NOMO-1 (cell line): ENCODE results near the gene HNRNPC.
A peak's percentile ranks its signal among the peaks of the same experiment; 100 is the strongest.
"Not testable (repeated sequence)": the region's sequence is repeated elsewhere in the genome, so short reads cannot be mapped to it uniquely, and the experiment has no call there.

ENCODE experiments used
- DNase-seq, 2 experiments: peaks; one replicate each; lab custom pipeline; 2025; ENCODE audit not compliant: unreplicated experiment in 2 of 2; lab: John Stamatoyannopoulos, UW

Gene HNRNPC

DNA sequence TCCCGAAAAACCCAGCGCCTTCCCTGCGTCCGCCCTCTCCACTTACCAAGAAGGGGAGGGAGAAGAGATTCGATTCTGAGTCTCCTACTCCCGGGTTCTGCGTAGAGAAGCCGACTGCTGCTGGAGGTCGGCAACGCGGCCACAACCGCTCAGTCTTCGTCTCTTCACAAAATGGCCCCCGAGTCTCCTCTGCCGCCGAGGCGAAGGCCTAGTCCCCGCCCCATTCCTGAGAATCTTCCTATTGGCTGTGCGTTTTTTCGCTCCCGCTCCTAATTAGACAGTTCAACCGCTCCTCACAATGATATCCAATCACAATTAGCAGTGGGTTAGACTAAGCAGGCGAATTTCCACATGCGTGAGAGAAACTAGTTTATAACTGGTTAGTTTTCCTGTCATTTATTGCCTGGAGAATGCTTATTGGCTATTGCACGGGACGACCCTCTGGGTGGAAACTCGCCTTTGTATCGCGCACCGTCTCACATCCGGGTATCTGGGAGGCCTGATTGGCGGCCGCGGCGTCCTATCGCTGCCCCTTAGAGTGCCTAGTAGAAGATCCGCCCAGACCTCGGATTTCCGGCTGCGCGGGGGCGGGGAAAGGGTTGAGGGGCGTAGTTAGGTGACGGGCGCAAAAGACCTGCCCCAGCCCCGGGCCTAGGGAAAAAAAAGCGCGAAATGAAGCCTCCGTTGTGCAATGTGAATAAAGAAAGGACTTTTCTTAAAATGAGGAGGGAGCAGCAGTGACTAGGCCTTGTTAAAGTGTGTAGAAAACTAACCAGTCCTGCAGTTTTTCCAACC lies at the start of gene HNRNPC:
Gene HNRNPC, minus strand, starts transcription at position 191 of the 795 bp plus-strand sequence. CDS start 35,249 bp downstream, outside the sequence.
- peak; percentile 99 to 100 for DNase-seq

- peak; percentile 44 to 90 for DNase-seq
Measured at GRCh38 chr14:21317398-21317797, 48.2 kb upstream of the HNRNPC start.

DNA sequence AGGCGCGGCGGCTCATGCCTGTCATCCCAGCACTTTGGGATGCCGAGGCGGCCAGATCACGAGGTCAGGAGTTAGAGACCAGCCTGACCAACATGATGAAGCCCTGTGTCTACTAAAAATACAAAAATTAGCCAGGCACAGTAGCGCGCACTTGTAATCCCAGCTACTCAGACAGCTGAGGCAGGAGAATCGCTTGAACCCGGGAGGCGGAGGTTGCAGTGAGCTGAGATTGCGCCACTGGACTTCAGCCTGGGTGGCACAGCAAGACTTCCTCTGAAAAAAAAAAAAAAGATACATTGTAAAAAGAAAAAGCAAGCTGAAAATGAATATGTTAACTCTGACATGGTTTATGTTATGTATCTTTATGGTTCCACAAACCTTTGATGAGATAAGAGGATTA lies 44.3 kb upstream of the HNRNPC start:
- DNase-seq: no peak

GRCh38 chr14:21311614-21312013 lies 42.4 kb upstream of the HNRNPC start:
- DNase-seq: no peak

DNA sequence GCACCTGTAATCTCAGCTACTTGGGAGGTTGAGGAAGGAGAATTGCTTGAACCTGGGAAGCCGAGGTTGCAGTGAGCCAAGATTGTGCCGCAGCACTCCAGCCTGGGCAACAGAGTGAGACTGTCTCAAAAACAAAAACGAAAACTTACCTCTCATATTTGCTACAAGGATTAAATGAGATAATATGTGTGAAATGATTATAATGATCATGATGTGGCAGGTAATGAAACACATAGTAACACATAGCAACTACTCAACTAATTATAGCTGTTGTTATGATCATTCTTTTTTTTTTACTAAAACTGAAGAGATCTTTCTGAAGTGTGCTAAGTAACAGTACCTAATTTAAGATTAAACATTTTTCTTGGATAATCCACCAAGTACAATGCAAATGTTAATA lies 40.7 kb upstream of the HNRNPC start:
- DNase-seq: no peak

- DNase-seq: no peak
Measured at GRCh38 chr14:21309238-21309636, 40.0 kb upstream of the HNRNPC start.

DNA sequence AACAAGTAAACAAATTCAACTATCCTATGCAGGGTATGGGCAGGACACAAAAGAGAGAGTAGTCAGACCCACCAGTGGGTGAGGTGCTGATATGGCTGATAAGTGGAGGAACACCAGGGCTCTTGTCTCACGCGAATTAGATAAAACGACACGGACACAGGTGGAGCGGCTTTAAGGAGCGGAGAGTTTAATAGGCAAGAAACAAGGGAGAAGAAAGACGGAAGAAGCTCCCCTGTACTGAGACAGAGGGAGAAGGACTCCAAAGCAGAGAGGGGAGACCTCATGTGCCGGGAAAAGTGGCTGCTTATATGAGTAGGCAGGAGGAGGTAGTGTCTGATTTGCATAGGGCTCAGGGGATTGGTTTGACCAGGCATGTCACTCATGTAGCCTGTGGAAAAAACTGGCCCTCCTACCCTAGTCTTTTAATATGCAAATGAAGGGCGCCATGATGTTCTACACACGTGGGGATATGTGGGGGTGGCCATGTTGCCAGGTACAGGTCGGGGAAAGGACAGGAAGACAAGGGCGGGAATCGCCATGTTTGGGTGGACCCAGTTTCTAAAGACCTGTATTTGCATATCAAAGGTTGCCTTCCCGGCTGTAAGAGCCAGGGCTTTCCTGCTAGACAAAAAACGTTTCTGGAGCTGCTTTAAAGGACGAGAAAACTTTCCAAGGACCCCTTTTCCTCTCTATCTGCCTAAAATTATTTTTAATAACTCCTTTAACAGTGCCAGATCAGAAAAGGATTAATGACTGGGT lies 39.4 kb upstream of the HNRNPC start:
- DNase-seq: peak; percentile 41 to 73

- DNase-seq: no peak
Measured at GRCh38 chr14:21308132-21308478, 38.9 kb upstream of the HNRNPC start.

DNA sequence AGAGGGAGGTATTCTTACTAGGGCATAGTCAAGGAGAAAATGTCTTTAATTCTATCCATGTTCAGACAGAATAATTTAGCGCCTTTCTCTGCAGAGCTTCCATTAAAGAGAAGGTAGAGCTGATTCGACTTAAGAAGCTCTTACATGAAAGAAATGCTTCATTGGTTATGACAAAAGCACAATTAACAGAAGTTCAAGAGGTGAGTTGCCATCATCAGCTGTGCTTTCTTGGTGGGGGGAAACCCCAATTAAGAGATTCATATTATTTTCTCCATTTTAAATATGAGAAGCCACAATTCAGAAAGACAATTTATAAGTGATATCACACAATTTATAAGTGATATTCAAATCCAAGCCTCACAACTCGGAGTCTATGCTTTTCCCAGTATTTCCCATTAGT lies 38.4 kb upstream of the HNRNPC start:
- no peak for DNase-seq

GRCh38 chr14:21302836-21303140 lies 33.5 kb upstream of the HNRNPC start:
- DNase-seq: not testable (repeated sequence)

DNA sequence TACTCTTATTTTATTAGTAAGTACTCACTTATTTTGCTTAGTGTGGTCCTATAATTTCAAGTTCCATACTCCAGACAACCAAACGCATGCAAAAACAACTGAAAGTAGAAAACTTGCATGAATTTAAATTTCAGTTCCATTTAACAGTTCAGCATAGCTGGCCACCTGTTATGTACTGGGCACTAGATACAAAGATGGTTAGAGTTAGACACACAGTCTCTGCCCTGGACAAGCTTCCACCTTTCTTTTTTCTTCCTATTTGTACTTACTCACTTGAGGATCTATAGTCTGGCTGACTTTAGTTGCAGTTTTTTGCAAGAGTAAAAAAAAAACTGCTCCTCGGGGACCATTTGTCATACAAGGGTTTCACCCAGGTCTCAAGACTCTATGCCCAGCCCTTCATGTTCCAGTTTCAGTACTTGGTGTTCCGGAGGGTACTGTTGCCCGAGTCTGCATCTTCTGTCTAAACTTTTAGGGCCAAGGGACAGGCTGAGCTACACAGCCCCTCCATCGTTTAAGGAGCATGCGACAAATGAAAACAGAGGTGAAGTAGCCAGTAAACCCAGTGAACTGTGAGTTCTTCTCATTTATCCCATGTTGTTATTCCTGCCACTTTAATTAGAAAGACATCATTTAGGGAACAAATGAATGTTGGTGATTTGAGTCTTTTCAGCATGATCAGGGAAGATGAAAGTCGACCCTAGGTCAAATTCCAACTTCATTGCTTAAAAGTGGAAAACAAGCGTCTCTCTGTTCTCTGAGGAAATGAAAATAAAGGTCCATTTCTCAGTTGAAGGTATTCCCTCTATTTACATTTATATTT lies 33.0 kb upstream of the HNRNPC start:
- DNase-seq: no peak

- DNase-seq: no peak
Measured at GRCh38 chr14:21300892-21301291, 31.6 kb upstream of the HNRNPC start.

GRCh38 chr14:21299562-21300130 lies 30.4 kb upstream of the HNRNPC start:
- no peak for DNase-seq

GRCh38 chr14:21298358-21298757 lies 29.1 kb upstream of the HNRNPC start:
- DNase-seq: no peak

DNA sequence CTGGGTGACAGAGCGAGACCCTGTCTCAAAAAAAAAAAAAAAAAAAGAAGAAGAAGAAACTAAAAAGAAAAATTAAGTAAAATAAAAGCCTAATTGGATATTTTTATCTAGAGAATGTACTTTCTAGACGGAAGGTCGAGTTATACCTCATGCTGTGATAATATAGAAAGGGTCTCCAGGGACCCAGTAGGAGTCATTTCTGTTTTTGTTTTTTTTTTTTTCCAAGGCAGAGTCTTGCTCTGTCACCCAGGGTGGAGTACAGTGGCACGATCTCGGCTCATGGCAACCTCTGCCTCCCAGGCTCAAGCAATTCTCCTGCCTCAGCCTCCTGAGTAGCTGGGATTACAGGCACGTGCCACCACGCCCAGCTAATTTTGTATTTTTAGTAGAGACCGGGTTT lies 24.8 kb upstream of the HNRNPC start:
- not testable (repeated sequence) for DNase-seq

- DNase-seq: no peak
Measured at GRCh38 chr14:21287168-21287567, 17.9 kb upstream of the HNRNPC start.

DNA sequence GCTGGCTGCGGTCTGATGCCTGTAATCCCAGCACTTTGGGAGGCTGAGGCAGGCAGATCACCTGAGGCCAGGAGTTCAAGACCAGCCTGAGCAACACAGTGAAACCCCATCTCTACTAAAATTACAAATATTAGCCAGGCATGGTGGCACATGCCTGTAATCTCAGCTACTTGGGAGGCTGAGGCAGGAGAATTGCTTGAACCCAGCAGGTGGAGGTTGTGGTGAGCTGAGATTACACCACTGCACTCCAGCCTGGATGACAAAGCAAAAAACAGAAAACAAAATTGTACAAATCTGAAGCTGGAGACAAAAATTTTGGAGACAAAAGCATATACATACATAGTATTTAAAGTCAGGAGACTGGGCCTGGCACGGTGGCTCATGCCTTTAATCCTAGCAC lies 17.3 kb upstream of the HNRNPC start:
- not testable (repeated sequence) for DNase-seq

GRCh38 chr14:21281917-21282316 lies 12.7 kb upstream of the HNRNPC start:
- DNase-seq: not testable (repeated sequence)

DNA sequence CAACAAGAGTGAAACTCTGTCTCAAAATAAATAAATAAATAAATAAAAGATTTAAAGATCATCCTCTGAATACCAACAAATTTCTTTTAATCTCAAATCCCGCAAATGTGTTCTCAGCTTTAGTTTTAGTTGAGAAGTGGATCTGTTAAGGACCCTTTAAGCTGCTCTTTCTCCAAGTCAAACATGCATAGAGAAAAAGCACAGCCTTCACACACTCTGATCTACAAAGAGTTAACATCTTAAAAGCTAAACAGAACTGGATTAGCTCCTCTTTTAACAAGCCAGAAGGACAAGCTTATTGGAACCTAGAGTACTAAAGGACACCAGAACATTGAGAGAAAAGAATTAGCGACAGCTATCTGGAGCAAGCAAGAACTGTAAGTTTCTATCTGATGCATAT lies 10.5 kb upstream of the HNRNPC start, which contains the start of gene RPGRIP1:
Gene RPGRIP1, plus strand, starts transcription at position 301 of the 400 bp plus-strand sequence. CDS start 7,894 bp downstream, outside the sequence.
- no peak for DNase-seq

DNA sequence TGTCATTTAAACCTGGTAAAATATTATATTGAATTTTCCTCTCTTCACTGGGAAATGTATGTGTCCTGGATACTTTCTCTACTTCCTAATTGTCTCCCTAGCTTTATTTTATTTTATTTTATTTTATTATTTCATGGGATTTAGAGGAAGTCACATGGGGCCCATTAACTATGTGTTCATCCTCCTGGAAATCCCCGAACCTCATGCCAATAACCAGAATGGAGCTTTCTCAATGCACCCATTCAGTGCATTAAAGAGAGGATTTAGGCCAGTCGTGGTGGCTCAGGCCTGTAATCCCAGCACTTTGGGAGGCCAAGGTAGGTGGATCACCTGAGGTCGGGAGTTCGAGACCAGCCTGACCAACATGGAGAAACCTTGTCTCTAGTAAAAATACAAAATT lies 9.4 kb upstream of the HNRNPC start:
- no peak for DNase-seq

DNA sequence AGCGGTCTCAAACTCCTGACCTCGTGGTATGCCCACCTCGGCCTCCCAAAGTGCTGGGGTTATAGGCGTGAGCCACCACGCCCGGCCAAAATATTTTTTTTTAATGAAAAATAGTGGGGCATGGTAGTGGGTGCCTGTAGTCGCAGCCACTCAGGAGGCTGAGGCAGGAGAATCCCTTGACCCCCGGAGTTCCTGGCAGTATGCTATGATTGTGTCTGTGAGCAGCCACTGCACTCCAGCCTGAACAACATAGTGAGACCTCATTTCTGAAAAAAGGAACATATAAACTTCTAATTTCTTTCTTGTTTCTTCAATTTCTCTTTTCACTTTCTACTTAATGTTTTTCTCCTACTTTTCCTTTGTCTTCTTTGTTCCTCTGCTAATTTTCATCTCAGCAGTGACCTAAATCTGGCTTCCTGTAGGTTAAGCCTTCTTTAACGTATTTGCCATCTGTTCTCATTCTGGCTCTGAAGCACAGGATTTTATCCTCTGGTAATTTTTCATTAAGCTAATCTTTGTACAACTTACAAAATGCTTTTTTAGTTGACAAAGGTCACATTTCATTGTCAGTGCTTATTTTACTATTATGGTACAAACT lies 6.1 kb upstream of the HNRNPC start:
- no peak for DNase-seq
